GM04504 (cell line): ENCODE results near the gene TDRKH.

Source experiments
- DNase-seq: peaks from one replicate; pipeline ENCODE4 v3.0.0-alpha.2; 2012; ENCODE audit warnings: low read depth

Gene TDRKH

GRCh38 chr1:151823175-151823574 is 32.9 kb upstream of the TDRKH start:
- no peak for DNase-seq

- DNase-seq = no peak
These were observed 32.1 kb upstream of the TDRKH start for GRCh38 chr1:151822404-151822803.

- DNase-seq = no peak
These were observed 30.6 kb upstream of the TDRKH start for GRCh38 chr1:151820940-151821339.

- no peak for DNase-seq
These were observed 29.8 kb upstream of the TDRKH start for GRCh38 chr1:151819976-151820623.

GRCh38 chr1:151819227-151819835 is 29.0 kb upstream of the TDRKH start:
- no peak for DNase-seq

- DNase-seq = no peak
These were observed 27.0 kb upstream of the TDRKH start for GRCh38 chr1:151817353-151817730.

GRCh38 chr1:151816548-151817352 is 26.4 kb upstream of the TDRKH start:
- no peak for DNase-seq

- DNase-seq = no peak
These were observed 25.5 kb upstream of the TDRKH start for GRCh38 chr1:151815716-151816327.

GRCh38 chr1:151814971-151815545 is 24.8 kb upstream of the TDRKH start:
- no peak for DNase-seq

GRCh38 chr1:151814426-151814825 is 24.1 kb upstream of the TDRKH start:
- DNase-seq = no peak

- DNase-seq = no peak
These were observed 23.1 kb upstream of the TDRKH start for GRCh38 chr1:151813271-151813977.

GRCh38 chr1:151811181-151811580 is 20.9 kb upstream of the TDRKH start:
- DNase-seq = no peak

- no peak for DNase-seq
These were observed 19.8 kb upstream of the TDRKH start for GRCh38 chr1:151809985-151810556.

- no peak for DNase-seq
These were observed 19.1 kb upstream of the TDRKH start for GRCh38 chr1:151809290-151809984.

- no peak for DNase-seq
These were observed 17.5 kb upstream of the TDRKH start for GRCh38 chr1:151807766-151808165.

- DNase-seq = no peak
These were observed 16.8 kb upstream of the TDRKH start for GRCh38 chr1:151807131-151807530.

- DNase-seq = no peak
These were observed 15.9 kb upstream of the TDRKH start for GRCh38 chr1:151806170-151806569.

- no peak for DNase-seq
These were observed 14.9 kb upstream of the TDRKH start, which contains the start of gene LINGO4 for GRCh38 chr1:151805066-151805820. Gene LINGO4 (minus strand): TSS chr1:151805419. CDS start chr1:151802704, 2,715 bp downstream.

- no peak for DNase-seq
These were observed 13.6 kb upstream of the TDRKH start for GRCh38 chr1:151803915-151804314.

GRCh38 chr1:151803164-151803563 is 12.9 kb upstream of the TDRKH start:
- DNase-seq = no peak
